GM20431 (cell line): ENCODE results near the gene STMN3.

Experiments
- in situ Hi-C: fragments of 300-500 bp; cut with MseI, MboI; formaldehyde crosslinking; loops from one replicate; pipeline ENCODE4 v1.15.0; 2020; ENCODE audit warnings: low sequenced_read_pairs; ENCODE audit not compliant: unreplicated experiment

Gene STMN3

GRCh38 chr20:63653041-63653973, at the start of gene STMN3:
Gene STMN3 (minus strand): TSS chr20:63653424. CDS start chr20:63653345, 79 bp downstream.
- in situ Hi-C loops: no loop called here

GRCh38 chr20:63702036-63702665, 48.9 kb upstream of the STMN3 start:
- in situ Hi-C loops: no loop called here

GRCh38 chr20:63701329-63702035, 48.3 kb upstream of the STMN3 start:
- in situ Hi-C loops: no loop called here

GRCh38 chr20:63701051-63701328, 47.8 kb upstream of the STMN3 start:
- in situ Hi-C loops: no loop called here

GRCh38 chr20:63700199-63701050, 47.2 kb upstream of the STMN3 start:
- in situ Hi-C loops: no loop called here

- in situ Hi-C loops: no loop called here
These were observed 46.4 kb upstream of the STMN3 start for GRCh38 chr20:63699466-63700198.

GRCh38 chr20:63698739-63699465, 45.7 kb upstream of the STMN3 start:
- in situ Hi-C loops: no loop called here

- in situ Hi-C loops: no loop called here
These were observed 44.8 kb upstream of the STMN3 start for GRCh38 chr20:63697868-63698545.

GRCh38 chr20:63697357-63697867, 44.2 kb upstream of the STMN3 start:
- in situ Hi-C loops: no loop called here

- in situ Hi-C loops: no loop called here
These were observed 43.6 kb upstream of the STMN3 start, which contains the start of gene TNFRSF6B for GRCh38 chr20:63696628-63697356. Gene TNFRSF6B (plus strand): TSS chr20:63696652. CDS start chr20:63696768, 116 bp downstream.

- in situ Hi-C loops: no loop called here
These were observed 43.0 kb upstream of the STMN3 start for GRCh38 chr20:63696306-63696627.

GRCh38 chr20:63695424-63696305, 42.4 kb upstream of the STMN3 start:
- in situ Hi-C loops: no loop called here

GRCh38 chr20:63694584-63695423, 41.6 kb upstream of the STMN3 start:
- in situ Hi-C loops: no loop called here

- in situ Hi-C loops: no loop called here
These were observed 40.7 kb upstream of the STMN3 start for GRCh38 chr20:63693733-63694583.
